ENCODE results near the gene CDK2.
A peak's percentile ranks its signal among the peaks of the same experiment; 100 is the strongest.
"Not testable (repeated sequence)": the region's sequence is repeated elsewhere in the genome, so short reads cannot be mapped to it uniquely, and the experiment has no call there.

CDK2 gene

GRCh38 chr12:55966408-55967281 lies at the start of gene CDK2:
Gene CDK2 (plus strand): TSS chr12:55966830. CDS start chr12:55967009, 179 bp downstream.
- peak; percentile 81 for DNase-seq (ENCODE audit: low spot score)

GRCh38 chr12:55919032-55919431 lies 47.6 kb upstream of the CDK2 start:
- not testable (repeated sequence) for DNase-seq (ENCODE audit: low spot score)

GRCh38 chr12:55922126-55922525 lies 44.5 kb upstream of the CDK2 start:
- DNase-seq (ENCODE audit: low spot score): no peak

- not testable (repeated sequence) for DNase-seq (ENCODE audit: low spot score)
These were observed 43.0 kb upstream of the CDK2 start for GRCh38 chr12:55923648-55924047.

- no peak for DNase-seq (ENCODE audit: low spot score)
These were observed 41.3 kb upstream of the CDK2 start for GRCh38 chr12:55925371-55925770.

GRCh38 chr12:55925870-55926737 lies 40.5 kb upstream of the CDK2 start:
- DNase-seq (ENCODE audit: low spot score): no peak

- DNase-seq (ENCODE audit: low spot score): peak; percentile 96
These were observed 39.7 kb upstream of the CDK2 start for GRCh38 chr12:55926738-55927587.

GRCh38 chr12:55927588-55928502 lies 38.8 kb upstream of the CDK2 start, which contains the start of gene PYM1:
Gene PYM1 (minus strand): TSS chr12:55927894. CDS start chr12:55927761, 133 bp downstream.
- DNase-seq (ENCODE audit: low spot score): peak; percentile 72

GRCh38 chr12:55929306-55929791 lies 37.3 kb upstream of the CDK2 start:
- no peak for DNase-seq (ENCODE audit: low spot score)

- peak; percentile 84 for DNase-seq (ENCODE audit: low spot score)
These were observed 35.8 kb upstream of the CDK2 start, which contains the start of gene DGKA for GRCh38 chr12:55930771-55931316. Gene DGKA (plus strand): TSS chr12:55931162. CDS start chr12:55936504, 5,342 bp downstream.

GRCh38 chr12:55931317-55931779 lies 35.3 kb upstream of the CDK2 start:
- DNase-seq (ENCODE audit: low spot score): no peak

GRCh38 chr12:55931780-55932550 lies 34.7 kb upstream of the CDK2 start:
- DNase-seq (ENCODE audit: low spot score): no peak

GRCh38 chr12:55932551-55932910 lies 34.1 kb upstream of the CDK2 start:
- no peak for DNase-seq (ENCODE audit: low spot score)

- DNase-seq (ENCODE audit: low spot score): peak; percentile 34
These were observed 33.3 kb upstream of the CDK2 start for GRCh38 chr12:55933169-55933798.

- DNase-seq (ENCODE audit: low spot score): no peak
These were observed 32.6 kb upstream of the CDK2 start for GRCh38 chr12:55933799-55934742.

GRCh38 chr12:55934773-55935172 lies 31.9 kb upstream of the CDK2 start:
- no peak for DNase-seq (ENCODE audit: low spot score)

- no peak for DNase-seq (ENCODE audit: low spot score)
These were observed 30.9 kb upstream of the CDK2 start for GRCh38 chr12:55935738-55936151.

GRCh38 chr12:55937981-55938380 lies 28.6 kb upstream of the CDK2 start:
- DNase-seq (ENCODE audit: low spot score): no peak

Measured in SW480 (cell line).